Endothelial cell of umbilical vein (primary cell): Measurements from ENCODE around the gene OSGEPL1. TPM values are rescaled to one million over a fixed set of nuclear protein-coding genes. Genes with fewer than 3 reads are reported as not detected.
A peak's percentile ranks its signal among the peaks of the same experiment; 100 is the strongest.

ENCODE experiments used
- BruUV-seq: library from RNA; stranded (reverse); fragments of 400-500 nt; replicated peaks from 2 replicates; lab custom pipeline; 2021; lab: Mats Ljungman, UMichigan
- CTCF ChIA-PET: fragments of 300-600, 350-600 bp; sonication (Branson Sonifier 250); formaldehyde crosslinking; loops from one replicate; lab custom pipeline; 2021; ENCODE audit warnings: antibody characterized with exemption, inconsistent platforms; lab: Charles Lee
- POLR2A ChIA-PET: fragments of 300-600, 350-600 bp; sonication (Branson Sonifier 250); formaldehyde crosslinking; loops from one replicate; lab custom pipeline; 2021; ENCODE audit warnings: antibody characterized with exemption, inconsistent platforms; lab: Charles Lee
- DNase-seq: peaks from one replicate; pipeline ENCODE4 v3.0.0-alpha.2; 2011; ENCODE audit warnings: low read depth, low spot score
- FAIRE-seq: peaks from 2 replicates; lab custom pipeline; 2011; peaks lifted over from hg19 to GRCh38; lab: Jason Lieb, UNC
- H2AFZ ChIP-seq: 2 replicates; pipeline ENCODE4 v1.6.0; 2012; ENCODE audit warnings: low read depth, low read length, control low read depth, inconsistent platforms
- H3K27ac ChIP-seq: 2 replicates; pipeline ENCODE4 v1.5.1; 2011; ENCODE audit warnings: low read depth, mild to moderate bottlenecking, control low read depth, low read length, moderate library complexity; ENCODE audit not compliant: insufficient read depth
- H3K27me3 ChIP-seq, 2 experiments: 2 replicates each; pipeline versions ENCODE4 v1.6.0 to v1.6.1; 2011; ENCODE audit warnings: low read length in 2 of 2, mixed read lengths in 1 of 2; ENCODE audit not compliant: control insufficient read depth in 2 of 2, insufficient read depth in 2 of 2
- H3K36me3 ChIP-seq, 2 experiments: 2 replicates in 1 of 2; 3 replicates in 1 of 2; pipeline ENCODE4 v1.5.1; 2011; ENCODE audit warnings: low read length in 2 of 2, mild to moderate bottlenecking in 1 of 2, moderate library complexity in 1 of 2; ENCODE audit not compliant: control insufficient read depth in 2 of 2, insufficient read depth in 2 of 2; ENCODE audit errors: extremely low read depth in 1 of 2
- H3K4me1 ChIP-seq: 3 replicates; pipeline ENCODE4 v1.5.1; 2011; ENCODE audit warnings: mild to moderate bottlenecking, low read length; ENCODE audit not compliant: control insufficient read depth, insufficient read depth; ENCODE audit errors: extremely low read depth
- H3K4me2 ChIP-seq: 2 replicates; pipeline ENCODE4 v1.6.1; 2011; ENCODE audit warnings: low read length, control low read depth, mixed read lengths; ENCODE audit not compliant: insufficient read depth
- H3K4me3 ChIP-seq, 3 experiments: fragments of 200-600 bp in 1 of 3; sonication (generic), shearing (Covaris generic) in 1 of 3; replicated peaks in 1 of 3; 2 replicates each; pipeline ENCODE4 v1.5.1; 2011 to 2016; ENCODE audit warnings: control low read depth in 3 of 3, low read length in 3 of 3, mild to moderate bottlenecking in 2 of 3, inconsistent platforms in 1 of 3, low read depth in 1 of 3, moderate library complexity in 1 of 3; ENCODE audit not compliant: insufficient read depth in 1 of 3
- H3K79me2 ChIP-seq: 2 replicates; pipeline ENCODE4 v1.6.0; 2012; ENCODE audit warnings: low read length, inconsistent platforms; ENCODE audit not compliant: control insufficient read depth, insufficient read depth
- H3K9ac ChIP-seq: replicated peaks from 2 replicates; pipeline ENCODE3; 2011; ENCODE audit warnings: low read length, control low read depth; ENCODE audit not compliant: insufficient read depth; ENCODE audit errors: extremely low read depth
- H3K9me1 ChIP-seq: replicated peaks from 3 replicates; pipeline ENCODE4 v1.6.0; 2011; ENCODE audit warnings: mild to moderate bottlenecking, low read length; ENCODE audit not compliant: control insufficient read depth, insufficient read depth; ENCODE audit errors: extremely low read depth
- H3K9me3 ChIP-seq: replicated peaks from 2 replicates; pipeline ENCODE4 v1.5.1; 2012; ENCODE audit warnings: low read length, inconsistent platforms; ENCODE audit not compliant: control insufficient read depth, insufficient read depth
- H4K20me1 ChIP-seq: replicated peaks from 2 replicates; pipeline ENCODE3; 2011; ENCODE audit warnings: mild to moderate bottlenecking, low read length; ENCODE audit not compliant: control insufficient read depth, insufficient read depth; ENCODE audit errors: extremely low read depth
- EZH2 ChIP-seq: IDR thresholded peaks from 2 replicates; pipeline ENCODE4 v1.6.1; 2012; ENCODE audit warnings: borderline replicate concordance, low read depth, mild to moderate bottlenecking, moderate library complexity, low read length, inconsistent platforms; ENCODE audit not compliant: severe bottlenecking
- FOS ChIP-seq: IDR thresholded peaks from 2 replicates; pipeline ENCODE4 v1.6.1; 2011; ENCODE audit warnings: mild to moderate bottlenecking, low read length, moderate library complexity, borderline replicate concordance; ENCODE audit not compliant: insufficient read depth
- GATA2 ChIP-seq: IDR thresholded peaks from 2 replicates; pipeline ENCODE4 v1.7.0; 2011; ENCODE audit warnings: low read depth, mild to moderate bottlenecking, moderate library complexity, mixed read lengths, low read length; ENCODE audit not compliant: insufficient read length, insufficient read depth
- JUN ChIP-seq: IDR thresholded peaks from 2 replicates; pipeline ENCODE4 v1.6.1; 2011; ENCODE audit warnings: borderline replicate concordance, low read depth; ENCODE audit not compliant: insufficient read length, insufficient read depth
- MYC ChIP-seq: IDR thresholded peaks from one replicate; pipeline ENCODE4 v1.6.1; 2011; ENCODE audit warnings: mild to moderate bottlenecking, low read depth, low read length
- POLR2A ChIP-seq: IDR thresholded peaks from 2 replicates; pipeline ENCODE4 v1.6.1; 2012; ENCODE audit warnings: low read depth, mild to moderate bottlenecking, control low read depth, low read length
- POLR2AphosphoS5 ChIP-seq: IDR thresholded peaks from 2 replicates; pipeline ENCODE4 v1.6.1; 2012; ENCODE audit warnings: low read depth, mild to moderate bottlenecking, control low read depth, low read length, moderate library complexity; ENCODE audit not compliant: insufficient read depth
- dilution Hi-C: fragments of 300-500 bp; cut with MboI; formaldehyde crosslinking; loops from one replicate; pipeline ENCODE4 v1.15.0; 2019; ENCODE audit warnings: low sequenced_read_pairs; ENCODE audit not compliant: extremely low pct_ligation_motif_present
- intact Hi-C: fragments of 100-400 bp; cut with micrococcal nuclease; formaldehyde crosslinking; loops from one replicate; pipeline ENCODE4 v1.10.0; 2022
- polyA plus RNA-seq, 4 experiments: library from polyadenylated mRNA; depleted of rRNA in 3 of 4; stranded (reverse) in 3 of 4; unstranded in 1 of 4; fragments of >200 nt; gene quantifications; 2 replicates each; pipeline versions ENCODE4 v1.2.1 to v1.2.3, GENCODE V29; 2011 to 2012; ENCODE audit warnings: missing spikeins in 1 of 4
- total RNA-seq: library from RNA; stranded (reverse); gene quantifications from 2 replicates; pipeline ENCODE4 v1.2.3, GENCODE V29; 2021
- TF ChIP-seq, protein P1 (sequence below), 2 donors: IDR thresholded peaks; 1 replicate in 1 of 2; 2 replicates in 1 of 2; pipeline ENCODE4 v1.5.1; 2011; ENCODE audit warnings: low read length in 2 of 2, mild to moderate bottlenecking in 2 of 2, moderate library complexity in 2 of 2, control low read depth in 1 of 2, inconsistent platforms in 1 of 2, low read depth in 1 of 2; ENCODE audit not compliant: insufficient read depth in 1 of 2; ENCODE audit errors: extremely low read depth in 1 of 2
- TF ChIP-seq, protein P2 (sequence below): IDR thresholded peaks from 2 replicates; pipeline ENCODE4 v1.6.1; 2011; ENCODE audit not compliant: insufficient read depth, insufficient read length

OSGEPL1 gene
- total and polyA plus RNA-seq, 2 donors (not counting 3 experiments of a cell fraction or from before 2014, with no cell fraction given), result 2.7 to 5.9 TPM

DNA sequence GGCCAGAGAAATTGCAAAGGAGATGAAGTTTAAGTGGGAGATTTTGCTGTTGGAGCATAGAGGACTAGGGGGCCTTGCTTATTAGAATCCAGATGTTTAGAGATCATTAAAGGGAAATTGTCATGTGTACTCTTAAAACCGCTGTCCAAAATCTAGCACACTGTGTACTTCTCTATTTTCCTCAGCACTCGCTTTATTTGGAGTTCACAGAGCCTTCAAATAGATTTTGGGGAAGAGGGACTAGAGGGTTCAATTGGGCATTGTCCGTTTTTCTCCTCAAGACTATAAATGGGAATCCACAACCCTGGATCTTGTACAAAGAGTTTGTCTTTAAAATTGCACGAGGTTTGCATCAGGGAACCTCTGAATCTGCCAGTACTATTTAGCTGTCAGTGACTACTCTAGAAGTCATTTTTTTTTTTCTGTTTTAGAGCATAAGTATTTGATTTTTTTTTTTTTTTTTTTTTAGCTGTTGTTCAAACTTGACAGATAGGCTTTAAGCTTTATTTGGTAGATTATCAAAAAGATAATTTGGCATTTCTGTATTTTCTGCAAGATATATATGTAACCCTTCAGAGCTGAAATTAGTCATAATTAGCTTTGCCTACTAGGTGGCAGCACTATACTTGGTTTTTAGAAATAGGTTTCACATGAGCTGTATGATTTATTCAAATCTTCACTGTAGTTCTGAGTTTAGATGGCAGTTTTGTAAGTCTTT lies 35.9 kb upstream of the OSGEPL1 start:
- H3K9me1 ChIP-seq, result no peaks in the 10 kb centered on the region
- no peak overlapping the region for H2AFZ ChIP-seq
- DNase-seq, result peak; percentile 64
- ChIA-PET POLR2A (no interaction called here), CTCF (interaction anchor here (0.6 to 2.7 kb wide), 47 partner anchors 9 to 713 kb away, joined by 3 to 51 read pairs (median 5); partner anchors contain the start of genes ANKAR, ASNSD1, HIBCH and MSTN)
- dilution Hi-C loops (no loop called here), intact Hi-C loops (loop anchor here (1.0 kb wide), 1 partner anchor 272 kb away; no protein-coding TSS in a partner anchor)
- H3K4me3 ChIP-seq, result no peak overlapping the region
- peak; percentile 15 for FAIRE-seq
- no peak overlapping the region for H3K4me2 ChIP-seq
- no peak overlapping the region for H3K27ac ChIP-seq
- no peaks in the 10 kb centered on the region for H3K27me3 ChIP-seq
- H3K79me2 ChIP-seq, result peaks cover 4% of the 10 kb centered on the region
- no peaks in the 10 kb centered on the region for H3K9me3 ChIP-seq
- H3K36me3 ChIP-seq, result peaks cover 0 to 9% of the 10 kb centered on the region in 2 experiments
- TF ChIP-seq FOS (no peak), JUN (no peak)
- TF ChIP-seq, protein P1, sequence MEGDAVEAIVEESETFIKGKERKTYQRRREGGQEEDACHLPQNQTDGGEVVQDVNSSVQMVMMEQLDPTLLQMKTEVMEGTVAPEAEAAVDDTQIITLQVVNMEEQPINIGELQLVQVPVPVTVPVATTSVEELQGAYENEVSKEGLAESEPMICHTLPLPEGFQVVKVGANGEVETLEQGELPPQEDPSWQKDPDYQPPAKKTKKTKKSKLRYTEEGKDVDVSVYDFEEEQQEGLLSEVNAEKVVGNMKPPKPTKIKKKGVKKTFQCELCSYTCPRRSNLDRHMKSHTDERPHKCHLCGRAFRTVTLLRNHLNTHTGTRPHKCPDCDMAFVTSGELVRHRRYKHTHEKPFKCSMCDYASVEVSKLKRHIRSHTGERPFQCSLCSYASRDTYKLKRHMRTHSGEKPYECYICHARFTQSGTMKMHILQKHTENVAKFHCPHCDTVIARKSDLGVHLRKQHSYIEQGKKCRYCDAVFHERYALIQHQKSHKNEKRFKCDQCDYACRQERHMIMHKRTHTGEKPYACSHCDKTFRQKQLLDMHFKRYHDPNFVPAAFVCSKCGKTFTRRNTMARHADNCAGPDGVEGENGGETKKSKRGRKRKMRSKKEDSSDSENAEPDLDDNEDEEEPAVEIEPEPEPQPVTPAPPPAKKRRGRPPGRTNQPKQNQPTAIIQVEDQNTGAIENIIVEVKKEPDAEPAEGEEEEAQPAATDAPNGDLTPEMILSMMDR (IDR thresholded peaks at IDR 0.05; ENCODE audit: extremely low read depth in 1 of 2, insufficient read depth in 1 of 2, low read depth in 1 of 2, low read length in 2 of 2), result peak; percentile 24 to 41
- H3K9ac ChIP-seq, result no peak overlapping the region
- no TSS peak for BruUV-seq
- no peaks in the 10 kb centered on the region for H4K20me1 ChIP-seq
- no peaks in the 10 kb centered on the region for H3K4me1 ChIP-seq

DNA sequence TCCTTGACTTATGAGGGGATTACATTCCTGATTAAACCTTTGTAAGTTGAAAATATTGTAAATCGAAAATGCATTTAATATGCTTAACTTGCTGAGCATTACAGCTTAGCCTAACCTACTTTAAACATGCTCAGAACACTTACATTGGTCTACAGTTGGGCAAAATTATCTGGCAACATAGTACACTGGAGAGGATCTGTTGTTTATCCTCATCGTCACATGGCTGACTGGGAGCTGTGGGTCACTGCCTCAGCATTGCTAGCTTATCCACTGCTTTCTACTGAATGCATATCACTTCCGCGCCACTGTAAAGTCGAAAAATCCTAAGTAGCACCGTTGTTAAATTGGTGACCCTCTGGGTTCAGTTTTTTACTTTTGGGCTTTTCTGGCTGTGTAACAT lies 35.3 kb upstream of the OSGEPL1 start:
- H3K27me3 ChIP-seq, result no peaks in the 10 kb centered on the region
- DNase-seq (no peak), FAIRE-seq (no peak)
- H3K4me2 ChIP-seq, result no peak overlapping the region
- no peaks in the 10 kb centered on the region for H3K9me1 ChIP-seq
- POLR2A ChIA-PET, result no interaction called here
- CTCF ChIA-PET, result interaction anchor here (0.9 to 2.7 kb wide), 17 partner anchors 9 to 459 kb away, joined by 3 to 51 read pairs (median 6); partner anchors contain the start of genes ORMDL1 and PMS1
- BruUV-seq, result no TSS peak
- TF ChIP-seq, protein P2, sequence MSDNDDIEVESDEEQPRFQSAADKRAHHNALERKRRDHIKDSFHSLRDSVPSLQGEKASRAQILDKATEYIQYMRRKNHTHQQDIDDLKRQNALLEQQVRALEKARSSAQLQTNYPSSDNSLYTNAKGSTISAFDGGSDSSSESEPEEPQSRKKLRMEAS, result no peak
- TF ChIP-seq POLR2A, result no peak
- no peak for TF ChIP-seq MYC
- no peak for TF ChIP-seq POLR2AphosphoS5
- TF ChIP-seq FOS, result no peak
- TF ChIP-seq JUN, result no peak
- TF ChIP-seq EZH2, result no peak
- TF ChIP-seq GATA2, result no peak
- no peak overlapping the region for H3K27ac ChIP-seq
- no peak overlapping the region for H3K4me3 ChIP-seq
- no peaks in the 10 kb centered on the region for H3K9me3 ChIP-seq
- H4K20me1 ChIP-seq, result no peaks in the 10 kb centered on the region
- no peaks in the 10 kb centered on the region for H3K4me1 ChIP-seq
- dilution Hi-C loops (no loop called here), intact Hi-C loops (loop anchor here (1.0 kb wide), 1 partner anchor 272 kb away; no protein-coding TSS in a partner anchor)
- peaks cover 4% of the 10 kb centered on the region for H3K79me2 ChIP-seq
- no peak overlapping the region for H2AFZ ChIP-seq
- H3K9ac ChIP-seq, result no peak overlapping the region
- H3K36me3 ChIP-seq, result peaks cover 0 to 9% of the 10 kb centered on the region in 2 experiments
